Vagina (tissue), 2 donors: ENCODE measurements around the gene ZYG11B. TPM values are rescaled to one million over a fixed set of nuclear protein-coding genes. Genes with fewer than 3 reads are reported as not detected.

Experiments
- DNase-seq, 2 donors: peaks; one replicate each; pipeline ENCODE4 v3.0.0-alpha.2; 2017; ENCODE audit errors: extremely low spot score in 2 of 2
- H3K27ac ChIP-seq: fragments of 200-600 bp; sonication (generic); one replicate; pipeline ENCODE4 v1.5.1; 2019
- H3K27me3 ChIP-seq: fragments of 200-600 bp; sonication (generic); one replicate; pipeline ENCODE4 v1.5.1; 2019
- H3K36me3 ChIP-seq, 2 donors: fragments of 200-600 bp; sonication (generic); one replicate each; pipeline ENCODE4 v1.5.1; 2017 to 2019
- H3K4me1 ChIP-seq: fragments of 200-600 bp; sonication (generic); one replicate; pipeline ENCODE4 v1.5.1; 2019
- H3K4me3 ChIP-seq, 2 donors: fragments of 200-600 bp; sonication (generic); 1 replicate in 1 of 2; 2 replicates in 1 of 2; pipeline ENCODE4 v1.5.1; 2016 to 2019
- H3K9me3 ChIP-seq: fragments of 200-600 bp; sonication (generic); one replicate; pipeline ENCODE4 v1.5.1; 2019
- POLR2A ChIP-seq, 2 donors: fragments of 450-650 bp; IDR thresholded peaks; one replicate each; pipeline ENCODE4 v1.6.1; 2017; ENCODE audit warnings: antibody characterized with exemption in 2 of 2, mild to moderate bottlenecking in 2 of 2, moderate library complexity in 2 of 2
- POLR2AphosphoS5 ChIP-seq, 2 donors: sonication (generic); formaldehyde crosslinking; IDR thresholded peaks; one replicate each; pipeline ENCODE4 v1.9.0; 2017; ENCODE audit warnings: antibody characterized with exemption in 2 of 2, mild to moderate bottlenecking in 2 of 2, low read depth in 1 of 2; ENCODE audit not compliant: insufficient read depth in 1 of 2
- intact Hi-C: fragments of 100-400 bp; cut with DNase I; formaldehyde crosslinking; loops from one replicate; pipeline ENCODE4 v1.15.1; 2023
- total RNA-seq: library from RNA; depleted of rRNA; stranded (reverse); fragments of >200 nt; gene quantifications from one replicate; pipeline ENCODE4 v1.2.3, GENCODE V29; 2016
- TF ChIP-seq, protein P1 (sequence below), 3 experiments: fragments of 450-650 bp in 2 of 3; fragments of 200-600 bp in 1 of 3; sonication (generic) in 1 of 3; IDR thresholded peaks; one replicate each; pipeline ENCODE4 v1.5.1; 2017 to 2019; ENCODE audit warnings: antibody characterized with exemption in 3 of 3, mild to moderate bottlenecking in 2 of 3, moderate library complexity in 2 of 3

The ZYG11B gene
- total RNA-seq, 1 donor from 2014 or later, result 30.4 TPM

DNA sequence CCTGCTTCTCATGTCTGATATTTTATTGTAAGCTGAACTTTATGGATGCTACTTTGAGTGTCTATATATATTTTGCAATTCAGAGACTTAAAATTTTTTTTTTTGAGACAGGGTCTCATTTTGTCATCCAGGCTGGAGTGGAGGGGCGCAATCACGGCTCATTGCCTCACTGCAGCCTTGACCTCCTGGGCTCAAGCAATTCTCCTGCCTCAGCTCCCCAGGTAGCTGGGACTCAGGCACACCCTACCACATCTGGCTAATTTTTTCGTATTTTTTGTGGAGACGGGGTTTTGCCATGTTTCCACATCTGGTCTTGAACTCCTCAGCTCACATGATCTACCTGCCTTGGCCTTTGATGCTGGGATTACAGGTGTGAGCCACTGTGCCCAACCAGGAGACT is 124.7 kb downstream of the ZYG11B start:
- Histone ChIP-seq H3K4me1 (no peaks in the 10 kb centered on the region), H3K4me3 (no peak overlapping the region), H3K36me3 (no peaks in the 10 kb centered on the region), H3K27me3 (no peaks in the 10 kb centered on the region), H3K9me3 (no peaks in the 10 kb centered on the region), H3K27ac (no peak overlapping the region)
- no peak for DNase-seq
- intact Hi-C loops, result no loop called here
- no peak for TF ChIP-seq POLR2A (IDR thresholded peaks at IDR 0.05)
- TF ChIP-seq, protein P1, sequence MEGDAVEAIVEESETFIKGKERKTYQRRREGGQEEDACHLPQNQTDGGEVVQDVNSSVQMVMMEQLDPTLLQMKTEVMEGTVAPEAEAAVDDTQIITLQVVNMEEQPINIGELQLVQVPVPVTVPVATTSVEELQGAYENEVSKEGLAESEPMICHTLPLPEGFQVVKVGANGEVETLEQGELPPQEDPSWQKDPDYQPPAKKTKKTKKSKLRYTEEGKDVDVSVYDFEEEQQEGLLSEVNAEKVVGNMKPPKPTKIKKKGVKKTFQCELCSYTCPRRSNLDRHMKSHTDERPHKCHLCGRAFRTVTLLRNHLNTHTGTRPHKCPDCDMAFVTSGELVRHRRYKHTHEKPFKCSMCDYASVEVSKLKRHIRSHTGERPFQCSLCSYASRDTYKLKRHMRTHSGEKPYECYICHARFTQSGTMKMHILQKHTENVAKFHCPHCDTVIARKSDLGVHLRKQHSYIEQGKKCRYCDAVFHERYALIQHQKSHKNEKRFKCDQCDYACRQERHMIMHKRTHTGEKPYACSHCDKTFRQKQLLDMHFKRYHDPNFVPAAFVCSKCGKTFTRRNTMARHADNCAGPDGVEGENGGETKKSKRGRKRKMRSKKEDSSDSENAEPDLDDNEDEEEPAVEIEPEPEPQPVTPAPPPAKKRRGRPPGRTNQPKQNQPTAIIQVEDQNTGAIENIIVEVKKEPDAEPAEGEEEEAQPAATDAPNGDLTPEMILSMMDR (IDR thresholded peaks at IDR 0.05), result no peak
- TF ChIP-seq POLR2AphosphoS5 (IDR thresholded peaks at IDR 0.05; ENCODE audit: insufficient read depth in 1 of 2, low read depth in 1 of 2), result no peak

DNA sequence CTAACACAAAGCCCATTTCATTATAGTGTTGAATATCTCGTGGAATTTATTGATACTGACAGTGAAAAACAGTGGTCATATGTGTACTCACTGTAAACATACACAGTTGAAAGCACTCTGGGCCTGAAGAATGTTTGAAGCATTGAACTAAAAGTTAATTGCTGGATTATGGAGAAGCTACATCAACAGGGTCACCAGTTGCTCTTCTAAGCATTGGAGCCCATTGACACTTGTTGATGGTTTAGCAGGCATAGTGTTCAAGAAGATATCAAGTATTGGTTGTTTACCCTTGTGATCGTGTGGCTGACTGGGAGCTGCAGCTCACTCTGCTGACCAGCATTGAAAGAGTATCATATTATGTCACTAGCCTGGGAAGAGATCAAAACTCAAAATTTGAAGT is 126.6 kb downstream of the ZYG11B start:
- TF ChIP-seq, protein P1 (IDR thresholded peaks at IDR 0.05), result no peak
- TF ChIP-seq POLR2AphosphoS5 (IDR thresholded peaks at IDR 0.05; ENCODE audit: insufficient read depth in 1 of 2, low read depth in 1 of 2), result no peak
- no peak for TF ChIP-seq POLR2A (IDR thresholded peaks at IDR 0.05)
- Histone ChIP-seq H3K36me3 (no peaks in the 10 kb centered on the region), H3K4me3 (no peak overlapping the region), H3K9me3 (no peaks in the 10 kb centered on the region), H3K27ac (no peak overlapping the region), H3K27me3 (no peaks in the 10 kb centered on the region), H3K4me1 (no peaks in the 10 kb centered on the region)
- DNase-seq, result no peak
- intact Hi-C loops, result no loop called here

DNA sequence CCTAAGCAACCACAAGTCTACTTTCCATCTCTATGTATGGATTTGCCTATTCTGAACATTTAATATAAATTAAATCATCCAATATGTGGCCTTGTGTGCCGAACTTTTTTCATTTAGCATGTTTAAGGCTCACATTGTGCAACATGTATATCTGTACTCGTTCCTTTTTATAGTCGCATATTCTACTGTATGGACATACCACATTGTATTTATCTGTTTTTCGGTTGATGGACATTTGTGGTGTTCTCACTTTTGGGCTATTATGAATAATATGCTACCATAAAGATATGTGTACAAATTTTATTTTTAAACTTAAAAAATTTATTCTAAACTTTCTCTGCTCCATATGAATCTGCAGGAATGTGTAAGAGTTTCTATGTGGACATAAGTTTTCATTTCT is 129.3 kb downstream of the ZYG11B start:
- Histone ChIP-seq H3K4me3 (no peak overlapping the region), H3K9me3 (no peaks in the 10 kb centered on the region), H3K27me3 (no peaks in the 10 kb centered on the region), H3K36me3 (no peaks in the 10 kb centered on the region), H3K27ac (no peak overlapping the region), H3K4me1 (no peaks in the 10 kb centered on the region)
- TF ChIP-seq POLR2A (IDR thresholded peaks at IDR 0.05) (no peak), POLR2AphosphoS5 (IDR thresholded peaks at IDR 0.05; ENCODE audit: insufficient read depth in 1 of 2, low read depth in 1 of 2) (no peak)
- TF ChIP-seq, protein P1 (IDR thresholded peaks at IDR 0.05), result no peak
- no peak for DNase-seq
- intact Hi-C loops, result no loop called here

DNA sequence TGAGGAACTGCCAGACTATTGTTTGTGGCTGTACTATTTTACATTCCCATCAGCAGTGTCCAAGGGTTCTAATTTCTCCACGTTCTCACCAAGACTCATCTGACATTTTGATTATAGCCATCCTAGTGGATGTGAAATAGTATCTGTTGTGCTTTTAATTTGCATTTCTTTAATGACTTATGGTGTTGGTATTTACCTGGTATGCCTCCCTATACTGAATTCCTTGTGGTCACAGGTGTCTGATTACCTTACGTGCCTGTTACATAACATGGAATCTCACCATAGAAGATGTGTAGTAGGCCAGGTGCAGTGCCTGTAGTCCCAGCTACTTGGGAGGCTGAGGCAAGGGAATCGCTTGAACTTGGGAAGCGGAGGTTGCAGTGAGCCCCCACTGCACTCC is 129.8 kb downstream of the ZYG11B start:
- Histone ChIP-seq H3K9me3 (no peaks in the 10 kb centered on the region), H3K4me1 (no peaks in the 10 kb centered on the region), H3K27ac (no peak overlapping the region), H3K4me3 (no peak overlapping the region), H3K27me3 (no peaks in the 10 kb centered on the region), H3K36me3 (no peaks in the 10 kb centered on the region)
- TF ChIP-seq, protein P1 (IDR thresholded peaks at IDR 0.05), result no peak
- no peak for TF ChIP-seq POLR2AphosphoS5 (IDR thresholded peaks at IDR 0.05; ENCODE audit: insufficient read depth in 1 of 2, low read depth in 1 of 2)
- no peak for TF ChIP-seq POLR2A (IDR thresholded peaks at IDR 0.05)
- no peak for DNase-seq
- intact Hi-C loops, result no loop called here

DNA sequence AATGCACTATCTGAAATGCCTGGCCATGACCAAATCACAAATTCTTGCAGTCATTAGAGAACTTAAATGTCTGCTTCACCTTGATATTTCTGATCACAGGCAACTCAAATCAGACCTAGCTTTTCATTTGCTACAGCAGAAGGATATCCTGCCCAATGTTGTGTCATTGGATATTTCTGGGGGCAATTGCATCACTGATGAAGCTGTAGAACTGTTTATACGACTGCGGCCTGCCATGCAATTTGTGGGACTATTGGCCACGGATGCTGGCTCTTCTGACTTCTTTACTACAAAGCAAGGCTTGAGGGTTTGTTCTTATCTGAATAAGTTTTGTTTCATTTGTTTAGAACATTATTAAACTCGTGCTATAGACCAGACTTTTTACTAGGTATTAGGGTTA is 131.2 kb downstream of the ZYG11B start:
- intact Hi-C loops, result no loop called here
- H3K4me3 ChIP-seq, result no peak overlapping the region
- no peaks in the 10 kb centered on the region for H3K4me1 ChIP-seq
- H3K36me3 ChIP-seq, result no peaks in the 10 kb centered on the region
- H3K9me3 ChIP-seq, result no peaks in the 10 kb centered on the region
- H3K27ac ChIP-seq, result no peak overlapping the region
- no peak for TF ChIP-seq POLR2AphosphoS5 (IDR thresholded peaks at IDR 0.05; ENCODE audit: insufficient read depth in 1 of 2, low read depth in 1 of 2)
- TF ChIP-seq, protein P1 (IDR thresholded peaks at IDR 0.05), result no peak
- no peak for TF ChIP-seq POLR2A (IDR thresholded peaks at IDR 0.05)
- no peaks in the 10 kb centered on the region for H3K27me3 ChIP-seq
- DNase-seq, result no peak
